Hepatocyte (in vitro differentiated cells): Measurements from ENCODE around the gene HSD11B1. TPM values are rescaled to one million over a fixed set of nuclear protein-coding genes. Genes with fewer than 3 reads are reported as not detected.

Source experiments
- DNase-seq: peaks from one replicate; pipeline ENCODE4 v3.0.0-alpha.2; 2016; ENCODE audit warnings: low spot score
- H2AFZ ChIP-seq: fragments of 200-600 bp; sonication (generic); 2 replicates; pipeline ENCODE4 v1.6.0; 2016; ENCODE audit warnings: antibody characterized with exemption, mild to moderate bottlenecking
- H3K27ac ChIP-seq: fragments of 200-600 bp; sonication (generic); 2 replicates; pipeline ENCODE4 v1.5.1; 2016; ENCODE audit warnings: mild to moderate bottlenecking
- H3K27me3 ChIP-seq: fragments of 200-600 bp; sonication (generic); 2 replicates; pipeline ENCODE4 v1.6.1; 2016
- H3K36me3 ChIP-seq: fragments of 200-600 bp; sonication (generic); replicated peaks from 2 replicates; pipeline ENCODE4 v1.5.1; 2016; ENCODE audit warnings: low read depth; ENCODE audit not compliant: insufficient read depth
- H3K4me1 ChIP-seq: fragments of 200-600 bp; sonication (generic); 2 replicates; pipeline ENCODE4 v1.5.1; 2016; ENCODE audit warnings: mild to moderate bottlenecking, moderate library complexity; ENCODE audit not compliant: insufficient read depth
- H3K4me2 ChIP-seq: fragments of 200-600 bp; sonication (generic); 2 replicates; pipeline ENCODE4 v1.6.0; 2016
- H3K4me3 ChIP-seq: fragments of 200-600 bp; sonication (generic); 2 replicates; pipeline ENCODE4 v1.5.1; 2016; ENCODE audit warnings: mild to moderate bottlenecking
- H3K79me2 ChIP-seq: fragments of 200-600 bp; sonication (generic); 2 replicates; pipeline ENCODE4 v1.6.0; 2017; ENCODE audit warnings: mild to moderate bottlenecking
- H3K9me2 ChIP-seq: fragments of 200-600 bp; sonication (generic); replicated peaks from 2 replicates; pipeline ENCODE4 v1.6.0; 2017; ENCODE audit warnings: mild to moderate bottlenecking; ENCODE audit not compliant: insufficient read depth
- H3K9me3 ChIP-seq: fragments of 200-600 bp; sonication (generic); 2 replicates; pipeline ENCODE4 v1.5.1; 2016; ENCODE audit warnings: low read depth, mild to moderate bottlenecking
- H4K20me1 ChIP-seq: fragments of 200-600 bp; sonication (generic); 2 replicates; pipeline ENCODE4 v1.6.0; 2016; ENCODE audit warnings: mild to moderate bottlenecking; ENCODE audit not compliant: insufficient read depth, poor library complexity, severe bottlenecking
- CTCF ChIP-seq: fragments of 200-600 bp; sonication (generic); IDR thresholded peaks from 2 replicates; pipeline ENCODE4 v1.5.1; 2016; ENCODE audit warnings: antibody characterized with exemption, mild to moderate bottlenecking; ENCODE audit not compliant: poor library complexity
- EZH2 ChIP-seq: fragments of 200-600 bp; sonication (generic); IDR thresholded peaks from 2 replicates; pipeline ENCODE4 v1.6.1; 2016; ENCODE audit warnings: antibody characterized with exemption, mild to moderate bottlenecking, borderline replicate concordance
- EZH2phosphoT487 ChIP-seq: fragments of 200-600 bp; sonication (generic); IDR thresholded peaks from one replicate; pipeline ENCODE4 v1.6.1; 2018; ENCODE audit warnings: antibody characterized with exemption, mild to moderate bottlenecking, low read depth, moderate library complexity; ENCODE audit not compliant: unreplicated experiment, severe bottlenecking
- WGBS: methylation state at CpG from one replicate; pipeline ENCODE4 v1.1.6; 2016; ENCODE audit warnings: low lambda C conversion rate; ENCODE audit errors: missing lambda C conversion rate; 5-methylcytosine and 5-hydroxymethylcytosine counted together
- polyA plus RNA-seq: library from polyadenylated mRNA; unstranded; fragments of >200 nt; fragmentation: Nextera tagmentation; extraction: Ambion mirVana; gene quantifications from 2 replicates; pipeline ENCODE4 v1.2.1, GENCODE V29; 2016
- total RNA-seq: library from RNA; depleted of rRNA; stranded (reverse); fragments of >200 nt; gene quantifications from 2 replicates; pipeline ENCODE4 v1.2.3, GENCODE V29; 2014

The HSD11B1 gene
- total and polyA plus RNA-seq, 2 experiments from 2014 or later = 1.7 TPM; not detected in 1

- TF ChIP-seq EZH2phosphoT487 = no peak
- no peak for DNase-seq
- Histone ChIP-seq H2AFZ (no peak overlapping the region), H4K20me1 (no peaks in the 10 kb centered on the region), H3K4me3 (no peak overlapping the region), H3K4me1 (no peaks in the 10 kb centered on the region), H3K36me3 (no peaks in the 10 kb centered on the region), H3K4me2 (no peak overlapping the region), H3K79me2 (no peaks in the 10 kb centered on the region), H3K9me3 (no peaks in the 10 kb centered on the region), H3K9me2 (no peaks in the 10 kb centered on the region), H3K27ac (no peak overlapping the region), H3K27me3 (no peaks in the 10 kb centered on the region)
- 51% methylated on average over 2 of the region's 2 CpGs for WGBS
Observed at GRCh38 chr1:209775678-209776077, 71.0 kb downstream of the HSD11B1 start.

- Histone ChIP-seq H2AFZ (no peak overlapping the region), H3K27me3 (no peaks in the 10 kb centered on the region), H3K27ac (no peak overlapping the region), H3K9me2 (no peaks in the 10 kb centered on the region), H3K36me3 (no peaks in the 10 kb centered on the region), H3K4me1 (no peaks in the 10 kb centered on the region), H3K4me3 (no peak overlapping the region), H3K4me2 (no peak overlapping the region), H3K79me2 (peaks cover 5% of the 10 kb centered on the region), H4K20me1 (no peaks in the 10 kb centered on the region), H3K9me3 (no peaks in the 10 kb centered on the region)
- TF ChIP-seq CTCF (no peak), EZH2 (no peak), EZH2phosphoT487 (no peak)
- 91% methylated on average over 2 of the region's 2 CpGs for whole genome bisulfite sequencing
- DNase-seq = no peak
Observed at GRCh38 chr1:209777587-209777986, 72.9 kb downstream of the HSD11B1 start.

GRCh38 chr1:209778102-209778501 lies 73.5 kb downstream of the HSD11B1 start:
- Histone ChIP-seq H3K36me3 (no peaks in the 10 kb centered on the region), H2AFZ (no peak overlapping the region), H3K79me2 (peaks cover 5% of the 10 kb centered on the region), H3K4me2 (no peak overlapping the region), H3K27me3 (no peaks in the 10 kb centered on the region), H3K4me1 (peaks cover under 1% of the 10 kb centered on the region), H3K9me2 (no peaks in the 10 kb centered on the region), H3K27ac (no peak overlapping the region), H3K4me3 (no peak overlapping the region), H3K9me3 (no peaks in the 10 kb centered on the region), H4K20me1 (no peaks in the 10 kb centered on the region)
- WGBS = 96% methylated on average over 1 of the region's 1 CpG
- no peak for TF ChIP-seq CTCF
- no peak for TF ChIP-seq EZH2
- no peak for TF ChIP-seq EZH2phosphoT487
- DNase-seq = no peak

GRCh38 chr1:209780268-209780667 lies 75.6 kb downstream of the HSD11B1 start:
- DNase-seq = peak; percentile 49
- no peak for TF ChIP-seq CTCF
- TF ChIP-seq EZH2 = no peak
- no peak for TF ChIP-seq EZH2phosphoT487
- no peaks in the 10 kb centered on the region for H3K9me3 ChIP-seq
- H3K79me2 ChIP-seq = peaks cover 5% of the 10 kb centered on the region
- H3K9me2 ChIP-seq = no peaks in the 10 kb centered on the region
- H3K27ac ChIP-seq = peak overlapping the region; percentile 80
- H3K4me1 ChIP-seq = peaks cover 11% of the 10 kb centered on the region
- no peak overlapping the region for H2AFZ ChIP-seq
- 50% methylated on average over 4 of the region's 4 CpGs for WGBS
- no peaks in the 10 kb centered on the region for H4K20me1 ChIP-seq
- peak overlapping the region; percentile 31 for H3K4me2 ChIP-seq
- H3K27me3 ChIP-seq = no peaks in the 10 kb centered on the region
- no peak overlapping the region for H3K4me3 ChIP-seq
- H3K36me3 ChIP-seq = no peaks in the 10 kb centered on the region
